Esophagus mucosa (tissue), 1 donor: ENCODE measurements around the gene MTA2. TPM values are rescaled to one million over a fixed set of nuclear protein-coding genes. Genes with fewer than 3 reads are reported as not detected.

Experiments used
- ATAC-seq: fragments of 200-7000 bp; cut with Tn5 transposase; one replicate; pipeline ENCODE4 v1.9.1; 2020
- total RNA-seq: library from RNA; stranded (reverse); gene quantifications from one replicate; pipeline ENCODE4 v1.2.4, GENCODE V29; 2023
- donor health status: DM: yes; HTN: yes; CAD: no.

The MTA2 gene
- total RNA-seq, 1 donor from 2014 or later, result 88.4 TPM

GRCh38 chr11:62546244-62546928, 55.3 kb downstream of the MTA2 start, which contains the start of gene AHNAK:
AHNAK (minus strand) TSS chr11:62546806; CDS start chr11:62536098, 10,708 bp downstream.
- peak; percentile 55 for ATAC-seq

DNA sequence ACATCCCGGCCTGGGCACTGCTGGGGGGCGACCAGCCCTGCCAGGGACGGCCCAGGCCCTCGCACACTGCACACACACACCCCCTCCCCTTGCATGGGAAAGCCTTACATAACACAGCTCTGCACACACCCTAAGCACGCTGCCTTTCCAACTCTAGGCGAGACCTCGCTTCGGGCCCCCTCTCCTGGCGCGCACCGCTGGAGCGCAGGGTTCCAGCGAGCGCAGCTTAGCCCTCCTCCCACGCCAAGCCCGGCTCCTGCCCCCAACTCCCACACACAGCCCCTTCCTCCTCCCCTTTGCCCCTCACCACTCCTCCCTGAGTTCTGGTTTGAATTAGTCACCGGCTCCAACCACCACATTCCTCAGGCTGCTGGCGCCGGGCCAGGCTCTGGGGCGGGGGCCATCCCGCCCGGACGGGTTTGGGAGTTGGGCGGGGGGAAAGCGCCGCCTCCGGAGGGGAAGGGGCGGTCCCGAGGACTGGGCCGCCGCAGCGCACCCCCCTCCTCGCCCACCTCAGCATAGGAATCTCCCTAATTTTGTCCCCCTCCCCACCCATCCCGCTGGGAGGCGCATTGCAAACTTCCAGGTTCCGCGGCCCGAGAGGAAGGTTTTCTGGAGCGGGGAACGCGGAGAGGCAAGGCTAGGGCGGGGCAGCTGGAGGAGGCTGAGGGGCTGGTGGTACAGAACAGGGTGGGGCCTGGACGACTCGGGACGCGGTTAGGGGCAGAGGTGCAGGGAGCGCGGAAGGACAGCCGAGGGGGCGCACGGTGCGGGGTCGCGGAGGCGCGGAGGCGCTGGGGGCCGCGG, 56.0 kb downstream of the MTA2 start:
- ATAC-seq, result peak; percentile 39

DNA sequence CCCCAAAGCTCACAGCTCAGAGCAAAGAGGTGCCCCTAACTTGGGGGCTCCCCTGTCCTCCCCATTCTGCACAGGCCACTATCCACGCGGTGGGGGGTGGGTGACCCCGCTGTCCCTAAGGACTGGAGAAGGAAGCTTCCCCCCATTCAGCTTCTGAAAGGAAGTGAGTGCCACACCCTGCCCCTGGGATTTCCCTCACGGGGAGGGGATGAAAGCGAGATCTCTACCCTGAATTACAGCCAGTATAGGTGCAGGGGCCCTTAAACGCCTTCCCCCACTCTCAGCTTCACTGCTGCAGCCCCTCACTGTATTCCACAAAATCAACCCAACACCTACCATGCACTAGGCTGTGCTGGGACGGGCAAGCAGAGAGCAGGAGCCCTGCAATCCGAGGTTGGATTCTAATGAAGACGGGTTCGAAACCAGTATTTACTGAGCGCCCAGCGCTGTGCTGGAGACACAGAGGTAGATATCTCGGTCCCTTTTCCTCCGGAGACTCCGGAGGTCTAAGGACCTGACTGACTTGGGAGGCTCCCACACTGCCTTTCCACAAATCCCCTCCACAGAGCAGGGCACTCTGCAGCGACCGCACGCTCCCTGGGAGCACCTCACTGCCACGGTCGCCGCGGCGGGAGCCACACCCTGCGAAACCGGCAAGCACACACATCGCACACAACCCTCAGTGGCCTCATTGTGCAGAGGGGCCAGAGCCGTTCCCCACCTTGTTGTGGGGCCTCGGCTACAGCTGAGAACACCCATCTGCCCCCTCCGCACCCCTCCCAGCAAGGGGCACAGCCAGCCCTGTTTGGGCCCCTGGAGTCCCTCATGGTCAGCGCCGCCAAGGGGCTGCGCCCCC, 56.9 kb downstream of the MTA2 start:
- ATAC-seq, result no peak

DNA sequence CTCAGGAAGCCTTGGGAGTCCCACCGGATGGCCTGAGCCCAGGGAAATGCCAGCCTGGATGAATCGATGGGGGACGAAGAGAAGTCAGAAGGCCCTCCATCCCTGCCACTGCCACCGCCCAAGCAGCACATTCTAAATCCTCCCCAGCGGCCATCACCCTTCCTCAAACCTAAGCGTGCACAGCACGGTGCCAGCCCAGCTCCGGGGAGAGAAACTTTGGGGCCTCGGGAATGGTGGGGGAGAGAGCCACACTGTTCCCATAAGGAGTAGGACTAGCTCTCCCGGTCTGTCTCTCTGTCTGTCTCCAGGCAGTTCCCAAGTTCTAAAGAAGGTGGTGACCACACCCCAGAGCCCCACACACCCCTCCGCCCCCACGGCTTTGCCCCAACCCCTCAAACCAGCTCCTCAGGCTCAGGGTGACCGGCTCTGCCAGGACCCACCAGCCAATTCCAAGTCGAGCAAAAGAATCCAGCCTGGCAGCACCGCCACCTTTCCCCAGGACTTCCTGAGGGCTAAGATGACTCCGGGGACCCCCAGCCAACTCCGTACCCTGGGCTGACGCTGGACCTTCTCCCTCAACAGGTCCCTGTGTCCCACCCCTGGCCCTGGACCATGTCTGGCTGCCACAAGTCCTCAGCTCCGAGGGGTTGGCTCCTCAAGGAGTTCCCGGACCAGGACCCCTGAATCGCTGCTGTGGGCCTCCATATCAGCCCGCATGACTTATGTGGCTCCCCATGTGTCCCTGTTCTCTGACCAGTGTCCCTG, 57.8 kb downstream of the MTA2 start:
- ATAC-seq, result peak; percentile 2

Other genes with a start within 250 kb of the MTA2 start
- 0.48 TPM for gene SCGB1A1, start 182.8 kb downstream of the MTA2 start, total RNA-seq
- gene AHNAK, start 55.1 kb downstream of the MTA2 start, total RNA-seq, result 931 TPM
- gene EEF1G, start 28.0 kb downstream of the MTA2 start, total RNA-seq, result 1,515 TPM
- 9.3 TPM for gene TUT1, start 10.3 kb downstream of the MTA2 start, total RNA-seq
- 64.9 TPM for gene EML3, start 10.9 kb upstream of the MTA2 start, total RNA-seq
- gene ROM1, start 11.4 kb upstream of the MTA2 start, total RNA-seq, result 4.9 TPM
- gene B3GAT3, start 20.1 kb upstream of the MTA2 start, total RNA-seq, result 11.3 TPM
- 175 TPM for gene GANAB, start 44.7 kb upstream of the MTA2 start, total RNA-seq
- gene INTS5, start 51.4 kb upstream of the MTA2 start, total RNA-seq, result 14.1 TPM
- 48.7 TPM for gene C11orf98, start 63.3 kb upstream of the MTA2 start, total RNA-seq
- gene CSKMT, start 63.4 kb upstream of the MTA2 start, total RNA-seq, result 20.2 TPM
- 8.8 TPM for gene UQCC3, start 69.8 kb upstream of the MTA2 start, total RNA-seq
- 4.7 TPM for gene LBHD1, start 70.4 kb upstream of the MTA2 start, total RNA-seq
- 65.6 TPM for gene UBXN1, start 77.2 kb upstream of the MTA2 start, total RNA-seq
- gene LRRN4CL, start 87.7 kb upstream of the MTA2 start, total RNA-seq, result 1.1 TPM
- 42.4 TPM for gene BSCL2, start 105.6 kb upstream of the MTA2 start, total RNA-seq
- gene GNG3, start 105.8 kb upstream of the MTA2 start, total RNA-seq, result not detected
- gene HNRNPUL2, start 125.6 kb upstream of the MTA2 start, total RNA-seq, result 29.5 TPM
- gene TTC9C, start 126.6 kb upstream of the MTA2 start, total RNA-seq, result 13.5 TPM
- gene ZBTB3, start 152.3 kb upstream of the MTA2 start, total RNA-seq, result 8.0 TPM
- gene POLR2G, start 159.7 kb upstream of the MTA2 start, total RNA-seq, result 75.5 TPM
- gene TAF6L, start 169.5 kb upstream of the MTA2 start, total RNA-seq, result 10.3 TPM
- gene TMEM179B, start 185.5 kb upstream of the MTA2 start, total RNA-seq, result 30.2 TPM
- gene TMEM223, start 190.1 kb upstream of the MTA2 start, total RNA-seq, result 10.0 TPM
- 39.1 TPM for gene NXF1, start 203.6 kb upstream of the MTA2 start, total RNA-seq
- gene STX5, start 230.2 kb upstream of the MTA2 start, total RNA-seq, result 25.1 TPM
- not detected for gene TEX54, start 231.0 kb upstream of the MTA2 start, total RNA-seq
- 41.0 TPM for gene WDR74, start 237.7 kb upstream of the MTA2 start, total RNA-seq